Lower lobe of right lung (tissue), 2 donors: Measurements from ENCODE around the gene HMMR. TPM values are rescaled to one million over a fixed set of nuclear protein-coding genes. Genes with fewer than 3 reads are reported as not detected.

Experiments used
- ATAC-seq, 2 donors: fragments of 200-7000 bp; cut with Tn5 transposase; one replicate each; pipeline ENCODE4 v1.9.1; 2020 to 2022; ENCODE audit warnings: mild to moderate bottlenecking in 2 of 2, moderate library complexity in 2 of 2
- DNase-seq: peaks from one replicate; pipeline ENCODE4 v3.0.0-alpha.2; 2020
- H3K27ac ChIP-seq: fragments of 200-600 bp; one replicate; pipeline ENCODE4 v1.8.0; 2022
- H3K27me3 ChIP-seq: fragments of 200-600 bp; one replicate; pipeline ENCODE4 v1.8.0; 2022; ENCODE audit warnings: low read depth
- H3K36me3 ChIP-seq: fragments of 200-600 bp; one replicate; pipeline ENCODE4 v1.8.0; 2022; ENCODE audit warnings: mild to moderate bottlenecking
- H3K4me1 ChIP-seq: fragments of 200-600 bp; one replicate; pipeline ENCODE4 v1.8.0; 2022
- H3K4me3 ChIP-seq: fragments of 200-600 bp; one replicate; pipeline ENCODE4 v1.8.0; 2022; ENCODE audit warnings: mild to moderate bottlenecking
- H3K9me3 ChIP-seq: fragments of 200-600 bp; one replicate; pipeline ENCODE4 v1.8.0; 2022
- intact Hi-C: fragments of 100-400 bp; cut with DNase I; formaldehyde crosslinking; loops from one replicate; pipeline ENCODE4 v1.11.0; 2022
- total RNA-seq: library from RNA; stranded (reverse); fragmentation: NEBNext Ultra II Directional; extraction: Animal tissue kit (Norgen Biotek cat#: 25700); gene quantifications from one replicate; pipeline ENCODE4 v1.2.1, GENCODE V29; 2021
- TF ChIP-seq, protein P1 (sequence below): fragments of 200-600 bp; IDR thresholded peaks from one replicate; pipeline ENCODE4 v1.8.0; 2022; ENCODE audit warnings: antibody characterized with exemption, mild to moderate bottlenecking
- donor health status: DM: no; HTN: yes; CAD: no; lungs with severe emphysema.

The HMMR gene
- total RNA-seq, 1 donor from 2014 or later, result 1.9 TPM

DNA sequence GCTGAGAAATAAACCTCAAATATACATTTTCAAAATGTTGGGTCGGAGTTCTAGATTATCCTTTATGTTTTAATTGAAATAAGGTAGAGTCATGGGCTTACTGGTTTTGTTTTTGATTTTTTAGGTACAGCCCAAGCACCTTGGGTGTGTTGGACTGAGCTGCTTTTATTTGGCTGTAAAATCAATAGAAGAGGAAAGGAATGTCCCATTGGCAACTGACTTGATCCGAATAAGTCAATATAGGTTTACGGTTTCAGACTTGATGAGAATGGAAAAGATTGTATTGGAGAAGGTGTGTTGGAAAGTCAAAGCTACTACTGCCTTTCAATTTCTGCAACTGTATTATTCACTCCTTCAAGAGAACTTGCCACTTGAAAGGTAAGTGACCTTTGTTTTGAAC lies 19.5 kb upstream of the HMMR start:
- no peak overlapping the region for H3K27ac ChIP-seq
- no peaks in the 10 kb centered on the region for H3K27me3 ChIP-seq
- no peaks in the 10 kb centered on the region for H3K9me3 ChIP-seq
- intact Hi-C loops, result no loop called here
- H3K4me3 ChIP-seq, result no peak overlapping the region
- peaks cover 33% of the 10 kb centered on the region for H3K4me1 ChIP-seq
- TF ChIP-seq, protein P1, sequence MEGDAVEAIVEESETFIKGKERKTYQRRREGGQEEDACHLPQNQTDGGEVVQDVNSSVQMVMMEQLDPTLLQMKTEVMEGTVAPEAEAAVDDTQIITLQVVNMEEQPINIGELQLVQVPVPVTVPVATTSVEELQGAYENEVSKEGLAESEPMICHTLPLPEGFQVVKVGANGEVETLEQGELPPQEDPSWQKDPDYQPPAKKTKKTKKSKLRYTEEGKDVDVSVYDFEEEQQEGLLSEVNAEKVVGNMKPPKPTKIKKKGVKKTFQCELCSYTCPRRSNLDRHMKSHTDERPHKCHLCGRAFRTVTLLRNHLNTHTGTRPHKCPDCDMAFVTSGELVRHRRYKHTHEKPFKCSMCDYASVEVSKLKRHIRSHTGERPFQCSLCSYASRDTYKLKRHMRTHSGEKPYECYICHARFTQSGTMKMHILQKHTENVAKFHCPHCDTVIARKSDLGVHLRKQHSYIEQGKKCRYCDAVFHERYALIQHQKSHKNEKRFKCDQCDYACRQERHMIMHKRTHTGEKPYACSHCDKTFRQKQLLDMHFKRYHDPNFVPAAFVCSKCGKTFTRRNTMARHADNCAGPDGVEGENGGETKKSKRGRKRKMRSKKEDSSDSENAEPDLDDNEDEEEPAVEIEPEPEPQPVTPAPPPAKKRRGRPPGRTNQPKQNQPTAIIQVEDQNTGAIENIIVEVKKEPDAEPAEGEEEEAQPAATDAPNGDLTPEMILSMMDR, result no peak
- ATAC-seq (no peak), DNase-seq (no peak)
- H3K36me3 ChIP-seq, result peaks cover 55% of the 10 kb centered on the region

DNA sequence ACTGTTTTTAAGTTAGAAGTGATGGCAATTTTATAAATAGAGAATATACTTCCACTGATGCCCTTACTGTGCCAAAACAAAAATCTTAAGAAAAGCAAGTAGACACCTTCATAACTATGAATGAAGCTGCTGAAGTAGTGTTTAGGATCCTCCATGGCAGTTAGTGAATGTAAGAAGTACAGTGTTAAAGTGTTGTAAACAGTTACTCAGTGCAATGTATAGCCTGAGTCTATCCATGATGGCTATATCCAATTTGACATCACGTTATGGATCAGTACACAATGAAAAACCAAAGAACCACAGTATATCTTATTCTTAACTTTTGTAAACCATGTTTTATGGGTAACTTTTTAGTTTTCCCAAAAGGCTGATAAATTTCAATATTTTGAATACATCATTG lies 15.9 kb upstream of the HMMR start:
- intact Hi-C loops, result no loop called here
- Histone ChIP-seq H3K9me3 (no peaks in the 10 kb centered on the region), H3K36me3 (peaks cover 72% of the 10 kb centered on the region), H3K4me3 (no peak overlapping the region), H3K27me3 (no peaks in the 10 kb centered on the region), H3K27ac (no peak overlapping the region), H3K4me1 (peaks cover 19% of the 10 kb centered on the region)
- ATAC-seq (no peak), DNase-seq (no peak)
- TF ChIP-seq, protein P1, result no peak

DNA sequence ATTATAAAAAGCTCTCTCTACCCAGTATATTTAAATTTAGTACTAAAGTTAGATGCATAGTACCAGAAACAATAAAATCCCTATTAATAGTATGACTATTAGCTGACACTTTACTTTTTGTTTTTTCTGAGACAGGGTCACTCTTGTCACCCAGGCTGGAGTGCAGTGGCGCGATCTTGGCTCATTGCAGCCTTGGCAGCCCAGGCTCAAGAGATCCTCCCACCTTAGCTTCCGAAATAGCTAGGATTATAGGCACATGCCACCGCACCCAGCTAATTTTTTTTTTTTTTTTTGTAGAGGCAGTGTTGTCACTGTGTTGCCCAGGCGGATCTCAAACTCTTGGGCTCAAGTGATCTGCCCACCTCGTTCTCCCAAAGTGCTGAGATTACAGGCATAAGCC lies 15.1 kb upstream of the HMMR start:
- intact Hi-C loops, result no loop called here
- no peak overlapping the region for H3K4me3 ChIP-seq
- TF ChIP-seq, protein P1, result no peak

DNA sequence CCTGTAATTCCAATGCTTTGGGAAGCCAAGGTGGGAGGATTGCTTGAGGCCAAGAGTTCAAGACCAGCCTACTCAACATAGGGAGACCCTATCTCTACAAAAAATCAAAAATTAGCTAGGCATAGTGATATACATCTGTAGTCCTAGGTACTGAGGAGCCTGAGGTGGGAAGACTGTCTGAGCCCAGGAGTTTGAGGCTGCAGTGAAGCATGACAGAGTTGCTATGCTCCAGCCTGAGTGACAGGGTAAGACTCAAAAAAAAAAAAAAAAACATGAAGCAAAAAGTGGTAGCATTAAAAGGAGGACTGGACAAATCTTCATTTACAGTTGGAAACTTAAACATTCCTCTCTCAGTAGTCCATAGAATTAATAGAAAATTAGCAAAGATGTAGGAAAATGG lies 13.2 kb upstream of the HMMR start:
- intact Hi-C loops, result no loop called here
- Histone ChIP-seq H3K9me3 (no peaks in the 10 kb centered on the region), H3K27me3 (no peaks in the 10 kb centered on the region), H3K27ac (no peak overlapping the region), H3K36me3 (peaks cover 71% of the 10 kb centered on the region), H3K4me3 (no peak overlapping the region), H3K4me1 (no peaks in the 10 kb centered on the region)
- TF ChIP-seq, protein P1, result no peak
- DNase-seq, result no peak
- no peak for ATAC-seq

More for the DNA sequence above, 15.1 kb upstream of the HMMR start:
- DNase-seq, result no peak
- no peaks in the 10 kb centered on the region for H3K27me3 ChIP-seq
- peaks cover 11% of the 10 kb centered on the region for H3K4me1 ChIP-seq
- no peaks in the 10 kb centered on the region for H3K9me3 ChIP-seq
- ATAC-seq, result no peak
- no peak overlapping the region for H3K27ac ChIP-seq
- H3K36me3 ChIP-seq, result peaks cover 73% of the 10 kb centered on the region

DNA sequence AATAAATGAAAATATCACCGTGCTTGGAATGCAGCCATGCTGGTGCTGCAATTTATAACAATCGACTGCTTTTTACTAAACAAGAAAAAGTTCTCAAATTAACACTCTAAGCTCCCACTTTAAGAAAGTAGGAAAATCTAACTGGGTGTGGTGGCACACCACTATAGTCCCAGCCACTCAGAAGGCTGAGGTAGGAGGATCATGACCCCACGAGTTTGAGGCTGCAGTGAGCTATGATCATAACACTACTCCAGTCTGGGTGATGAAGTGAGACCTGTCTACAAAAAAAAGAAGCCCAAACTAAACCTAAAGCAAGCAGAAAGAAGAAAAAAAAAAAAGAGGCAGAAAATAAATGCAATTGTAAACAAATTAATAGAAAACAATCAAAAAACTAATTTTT lies 12.6 kb upstream of the HMMR start:
- no peaks in the 10 kb centered on the region for H3K4me1 ChIP-seq
- intact Hi-C loops, result no loop called here
- TF ChIP-seq, protein P1, result no peak
- H3K9me3 ChIP-seq, result no peaks in the 10 kb centered on the region
- H3K27me3 ChIP-seq, result no peaks in the 10 kb centered on the region
- H3K4me3 ChIP-seq, result no peak overlapping the region
- DNase-seq, result no peak
- no peak for ATAC-seq
- H3K27ac ChIP-seq, result no peak overlapping the region
- H3K36me3 ChIP-seq, result peaks cover 71% of the 10 kb centered on the region

DNA sequence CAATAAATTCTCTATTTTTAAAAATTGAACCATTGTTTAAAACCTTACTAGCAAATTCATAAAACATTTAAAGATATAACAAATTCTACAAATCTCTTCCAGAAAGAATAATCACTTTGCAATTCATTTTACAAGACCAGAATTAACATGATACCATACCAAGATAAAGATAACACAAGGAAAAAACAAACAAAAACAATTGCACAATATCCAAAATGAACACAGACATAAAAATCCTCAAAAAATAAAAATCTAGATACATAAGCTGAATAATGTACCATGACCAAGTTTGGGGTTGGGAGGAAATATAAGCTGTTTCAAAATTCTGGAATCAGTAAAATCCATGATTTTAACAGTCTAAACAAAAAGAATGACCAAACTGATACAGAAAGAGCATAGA lies 11.9 kb upstream of the HMMR start:
- Histone ChIP-seq H3K27ac (no peak overlapping the region), H3K36me3 (peaks cover 70% of the 10 kb centered on the region), H3K4me1 (no peaks in the 10 kb centered on the region), H3K9me3 (no peaks in the 10 kb centered on the region), H3K4me3 (no peak overlapping the region), H3K27me3 (no peaks in the 10 kb centered on the region)
- DNase-seq, result no peak
- ATAC-seq, result no peak
- TF ChIP-seq, protein P1, result no peak
- intact Hi-C loops, result no loop called here
